NCI-H345 treated with DMSO at 0.1 percent for 48 hours (cell line): ENCODE results near the gene EMP2.

ENCODE experiments used
- DNase-seq: peaks from one replicate; lab custom pipeline; 2025; ENCODE audit not compliant: unreplicated experiment; lab: John Stamatoyannopoulos, UW

Gene EMP2

GRCh38 chr16:10494343-10495030 lies 85.9 kb downstream of the EMP2 start:
- no peak for DNase-seq

GRCh38 chr16:10493276-10493675 lies 87.1 kb downstream of the EMP2 start:
- DNase-seq = no peak

- no peak for DNase-seq
Observed at GRCh38 chr16:10490141-10490540, 90.3 kb downstream of the EMP2 start.

GRCh38 chr16:10485698-10486382 lies 94.6 kb downstream of the EMP2 start:
- DNase-seq = no peak

GRCh38 chr16:10485159-10485558 lies 95.2 kb downstream of the EMP2 start:
- no peak for DNase-seq

- no peak for DNase-seq
Observed at GRCh38 chr16:10480151-10480550, 100.2 kb downstream of the EMP2 start.
